HG03139 (cell line): ENCODE measurements around the gene PATE4.

Experiments
- ATAC-seq: cut with Tn5 transposase; IDR thresholded peaks from one replicate; pipeline ENCODE4 v1.9.1; 2021; ENCODE audit not compliant: unreplicated experiment

Gene PATE4

GRCh38 chr11:125887373-125888324, 54.5 kb downstream of the PATE4 start, which contains the start of gene HYLS1:
Gene HYLS1 (plus strand): TSS chr11:125887668. CDS start chr11:125899369, 11,701 bp downstream.
- ATAC-seq, result peak; percentile 86
